MM.1S (cell line): ENCODE data around the gene NAGPA.
A peak's percentile ranks its signal among the peaks of the same experiment; 100 is the strongest.
"Not testable (repeated sequence)": the region's sequence is repeated elsewhere in the genome, so short reads cannot be mapped to it uniquely, and the experiment has no call there.

Experiments used
- DNase-seq: peaks from one replicate; pipeline ENCODE4 v3.0.0-alpha.2; 2015
- H2AFZ ChIP-seq: fragments of 300-600 bp; sonication (generic); 2 replicates; pipeline ENCODE4 v1.6.0; 2016; ENCODE audit warnings: antibody characterized with exemption, low read length
- H3F3A ChIP-seq: fragments of 300-600 bp; sonication (generic); 2 replicates; pipeline ENCODE4 v1.6.1; 2016; ENCODE audit warnings: mild to moderate bottlenecking, antibody characterized with exemption, low read length, moderate library complexity, mixed read lengths; ENCODE audit not compliant: insufficient read depth
- H3K27ac ChIP-seq: fragments of 300-600 bp; sonication (generic); 2 replicates; pipeline ENCODE4 v1.5.1; 2016; ENCODE audit warnings: mild to moderate bottlenecking, low read length
- H3K27me3 ChIP-seq: fragments of 300-600 bp; sonication (generic); replicated peaks from 2 replicates; pipeline ENCODE4 v1.6.0; 2016; ENCODE audit warnings: low read length; ENCODE audit not compliant: insufficient read depth
- H3K36me3 ChIP-seq: fragments of 300-600 bp; sonication (generic); replicated peaks from 2 replicates; pipeline ENCODE4 v1.6.1; 2016; ENCODE audit warnings: mild to moderate bottlenecking, low read length, mixed read lengths; ENCODE audit not compliant: insufficient read depth
- H3K4me1 ChIP-seq: fragments of 300-600 bp; sonication (generic); 2 replicates; pipeline ENCODE4 v1.6.1; 2016; ENCODE audit warnings: low read length, mixed read lengths
- H3K4me2 ChIP-seq: fragments of 300-600 bp; sonication (generic); 2 replicates; pipeline ENCODE4 v1.6.0; 2016; ENCODE audit warnings: low read depth, low read length
- H3K4me3 ChIP-seq: fragments of 300-600 bp; sonication (generic); 2 replicates; pipeline ENCODE4 v1.5.1; 2016; ENCODE audit warnings: low read length, mixed read lengths
- H3K79me2 ChIP-seq: fragments of 300-600 bp; sonication (generic); 2 replicates; pipeline ENCODE4 v1.6.1; 2016; ENCODE audit warnings: mixed run types, low read length, mixed read lengths
- H3K9ac ChIP-seq: fragments of 300-600 bp; sonication (generic); 2 replicates; pipeline ENCODE4 v1.6.1; 2016; ENCODE audit warnings: low read length, mixed read lengths
- H3K9me2 ChIP-seq: fragments of 300-600 bp; sonication (generic); replicated peaks from 2 replicates; pipeline ENCODE4 v1.6.1; 2016; ENCODE audit warnings: mild to moderate bottlenecking, low read length, mixed read lengths; ENCODE audit not compliant: insufficient read depth
- H3K9me3 ChIP-seq: fragments of 300-600 bp; sonication (generic); replicated peaks from 2 replicates; pipeline ENCODE4 v1.6.1; 2016; ENCODE audit warnings: mild to moderate bottlenecking, low read length, mixed read lengths; ENCODE audit not compliant: insufficient read depth
- H4K20me1 ChIP-seq: fragments of 300-600 bp; sonication (generic); 2 replicates; pipeline ENCODE4 v1.6.1; 2016; ENCODE audit warnings: mild to moderate bottlenecking, low read length, moderate library complexity, mixed read lengths; ENCODE audit not compliant: insufficient read depth
- CTCF ChIP-seq: fragments of 300-600 bp; sonication (generic); IDR thresholded peaks from 2 replicates; pipeline ENCODE4 v1.5.1; 2016; ENCODE audit warnings: antibody characterized with exemption, low read length, mixed read lengths
- EZH2 ChIP-seq: fragments of 300-600 bp; sonication (generic); optimal IDR thresholded peaks from 2 replicates; pipeline ENCODE3; 2017; ENCODE audit warnings: low read depth, mild to moderate bottlenecking, antibody characterized with exemption, low read length, mixed read lengths
- EZH2phosphoT487 ChIP-seq: fragments of 300-600 bp; sonication (generic); IDR thresholded peaks from 2 replicates; pipeline ENCODE4 v1.6.1; 2018; ENCODE audit warnings: antibody characterized with exemption, low read length

NAGPA gene

GRCh38 chr16:5077304-5077703 lies 43.6 kb upstream of the NAGPA start:
- peaks cover 9% of the 10 kb centered on the region; the same call in 1 of the 2 replicates for H3K4me1 ChIP-seq
- H3K27me3 ChIP-seq: no peaks in the 10 kb centered on the region
- H3K4me3 ChIP-seq: no peak overlapping the region
- TF ChIP-seq EZH2: no peak
- TF ChIP-seq EZH2phosphoT487: no peak
- no peak for TF ChIP-seq CTCF
- H3K36me3 ChIP-seq: no peaks in the 10 kb centered on the region
- H3F3A ChIP-seq: no peaks in the 10 kb centered on the region
- no peak overlapping the region for H2AFZ ChIP-seq
- H3K9me2 ChIP-seq: no peaks in the 10 kb centered on the region
- H3K4me2 ChIP-seq: no peak overlapping the region
- H3K9me3 ChIP-seq: no peaks in the 10 kb centered on the region
- peaks cover 22% of the 10 kb centered on the region for H3K79me2 ChIP-seq
- no peak overlapping the region for H3K27ac ChIP-seq
- H4K20me1 ChIP-seq: no peaks in the 10 kb centered on the region
- DNase-seq: no peak
- no peak overlapping the region for H3K9ac ChIP-seq

- Histone ChIP-seq H3K4me2 (no peak overlapping the region), H3K27ac (no peak overlapping the region), H3F3A (peaks cover 5% of the 10 kb centered on the region), H3K4me1 (peaks cover 14% of the 10 kb centered on the region), H3K9me2 (no peaks in the 10 kb centered on the region), H3K27me3 (no peaks in the 10 kb centered on the region), H4K20me1 (no peaks in the 10 kb centered on the region), H3K9ac (no peak overlapping the region), H3K9me3 (no peaks in the 10 kb centered on the region), H3K4me3 (no peak overlapping the region), H3K79me2 (peaks cover 26% of the 10 kb centered on the region), H2AFZ (no peak overlapping the region), H3K36me3 (no peaks in the 10 kb centered on the region)
- TF ChIP-seq EZH2 (no peak), EZH2phosphoT487 (no peak), CTCF (no peak)
- no peak for DNase-seq
Measured at GRCh38 chr16:5075637-5076036, 41.9 kb upstream of the NAGPA start.

GRCh38 chr16:5073771-5074170 lies 40.0 kb upstream of the NAGPA start:
- H4K20me1 ChIP-seq, H3K4me2 ChIP-seq, H3F3A ChIP-seq, H2AFZ ChIP-seq, H3K9me2 ChIP-seq, DNase-seq, H3K36me3 ChIP-seq, H3K27ac ChIP-seq, H3K27me3 ChIP-seq, H3K4me3 ChIP-seq, H3K9ac ChIP-seq, H3K9me3 ChIP-seq: not testable (repeated sequence)
- Histone ChIP-seq H3K4me1 (peaks cover 14% of the 10 kb centered on the region), H3K79me2 (peaks cover 26% of the 10 kb centered on the region)

- no peak overlapping the region for H3K4me3 ChIP-seq
Measured at GRCh38 chr16:5073279-5073629, 39.5 kb upstream of the NAGPA start.

More at GRCh38 chr16:5073279-5073629, 39.5 kb upstream of the NAGPA start:
- DNase-seq: no peak
- Histone ChIP-seq H3F3A (peaks cover 5% of the 10 kb centered on the region), H3K27me3 (no peaks in the 10 kb centered on the region), H3K27ac (no peak overlapping the region), H3K9ac (no peak overlapping the region), H3K4me1 (peaks cover 14% of the 10 kb centered on the region), H3K9me2 (no peaks in the 10 kb centered on the region), H2AFZ (no peak overlapping the region), H3K9me3 (no peaks in the 10 kb centered on the region), H3K79me2 (peaks cover 26% of the 10 kb centered on the region), H4K20me1 (no peaks in the 10 kb centered on the region), H3K4me2 (peak overlapping the region; percentile 73; the same call in 1 of the 2 replicates), H3K36me3 (no peaks in the 10 kb centered on the region)
- TF ChIP-seq EZH2 (no peak), EZH2phosphoT487 (no peak), CTCF (no peak)
